Activated CD8-positive, alpha-beta memory T cell treated with anti-CD3 and anti-CD28 coated beads, Interleukin-2, amount 50 U/mL, for 24 hours (primary cell): ENCODE measurements around the gene SLC4A1.

Experiments used
- DNase-seq: peaks from one replicate; pipeline ENCODE4 v3.0.0-alpha.2; 2020; ENCODE audit errors: extremely low read depth

Gene SLC4A1

GRCh38 chr17:44221084-44221861 is 46.7 kb downstream of the SLC4A1 start:
- no peak for DNase-seq

GRCh38 chr17:44220213-44221083 is 47.5 kb downstream of the SLC4A1 start:
- no peak for DNase-seq

GRCh38 chr17:44219616-44220212 is 48.2 kb downstream of the SLC4A1 start, which contains the start of gene UBTF:
Gene UBTF (minus strand): TSS chr17:44219675. CDS start chr17:44218229, 1,446 bp downstream.
- DNase-seq = no peak

- peak; percentile 21 for DNase-seq
These were observed 48.8 kb downstream of the SLC4A1 start for GRCh38 chr17:44219108-44219615.

GRCh38 chr17:44218344-44219107 is 49.4 kb downstream of the SLC4A1 start:
- DNase-seq = peak; percentile 57

- no peak for DNase-seq
These were observed 50.1 kb downstream of the SLC4A1 start for GRCh38 chr17:44217738-44218343.

GRCh38 chr17:44216694-44217093 is 51.2 kb downstream of the SLC4A1 start:
- DNase-seq = no peak

GRCh38 chr17:44216173-44216572 is 51.8 kb downstream of the SLC4A1 start:
- DNase-seq = no peak

GRCh38 chr17:44214896-44215295 is 53.0 kb downstream of the SLC4A1 start:
- no peak for DNase-seq

- DNase-seq = no peak
These were observed 53.8 kb downstream of the SLC4A1 start for GRCh38 chr17:44214230-44214494.

GRCh38 chr17:44213403-44214229 is 54.3 kb downstream of the SLC4A1 start:
- DNase-seq = no peak

- DNase-seq = no peak
These were observed 55.2 kb downstream of the SLC4A1 start for GRCh38 chr17:44212507-44213402.

- no peak for DNase-seq
These were observed 56.4 kb downstream of the SLC4A1 start for GRCh38 chr17:44211281-44212265.

GRCh38 chr17:44210342-44211192 is 57.4 kb downstream of the SLC4A1 start:
- peak; percentile 63 for DNase-seq

- DNase-seq = peak; percentile 13
These were observed 58.1 kb downstream of the SLC4A1 start for GRCh38 chr17:44209786-44210341.

- no peak for DNase-seq
These were observed 60.2 kb downstream of the SLC4A1 start for GRCh38 chr17:44207743-44208142.

GRCh38 chr17:44207319-44207718 is 60.6 kb downstream of the SLC4A1 start:
- no peak for DNase-seq
